PC-9 (cell line): ENCODE results near the gene CADM1. TPM values are rescaled to one million over a fixed set of nuclear protein-coding genes. Genes with fewer than 3 reads are reported as not detected.

Experiments
- BruUV-seq: library from RNA; stranded (reverse); fragments of 400-500 nt; replicated peaks from 2 replicates; lab custom pipeline; 2021; lab: Mats Ljungman, UMichigan
- CTCF ChIA-PET: fragments of 300-600 bp; sonication (Branson Sonifier 250); formaldehyde crosslinking; loops from one replicate; lab custom pipeline; 2022; ENCODE audit warnings: antibody characterized with exemption; lab: Charles Lee
- POLR2A ChIA-PET: fragments of 300-600 bp; sonication (Branson Sonifier 250); formaldehyde crosslinking; loops from one replicate; lab custom pipeline; 2022; ENCODE audit warnings: antibody characterized with exemption; ENCODE audit not compliant: unreplicated experiment; lab: Charles Lee
- DNase-seq, 2 experiments: peaks; one replicate each; pipeline versions ENCODE4 v3.0.0 to v3.0.0-alpha.2; 2015 to 2022; ENCODE audit warnings: mixed read lengths in 1 of 2
- H2AFZ ChIP-seq: fragments of 200-600 bp; sonication (generic); 2 replicates; pipeline ENCODE4 v1.8.1; 2017; ENCODE audit warnings: antibody characterized with exemption
- H3F3A ChIP-seq: fragments of 200-600 bp; sonication (generic); 2 replicates; pipeline ENCODE4 v1.8.1; 2017; ENCODE audit warnings: antibody characterized with exemption, mild to moderate bottlenecking, low read depth; ENCODE audit not compliant: insufficient read depth
- H3K27ac ChIP-seq: fragments of 200-600 bp; sonication (generic); 2 replicates; pipeline ENCODE4 v1.6.1; 2016; ENCODE audit warnings: mixed run types
- H3K27me3 ChIP-seq: fragments of 200-600 bp; sonication (generic); 2 replicates; pipeline ENCODE4 v1.6.1; 2016; ENCODE audit warnings: low read depth, mixed run types; ENCODE audit not compliant: insufficient read depth
- H3K36me3 ChIP-seq: fragments of 200-600 bp; sonication (generic); 2 replicates; pipeline ENCODE4 v1.6.1; 2016; ENCODE audit warnings: low read depth, mixed run types
- H3K4me1 ChIP-seq: fragments of 200-600 bp; sonication (generic); replicated peaks from 2 replicates; pipeline ENCODE4 v1.6.1; 2016; ENCODE audit warnings: mixed run types; ENCODE audit not compliant: insufficient read depth
- H3K4me2 ChIP-seq: fragments of 200-600 bp; sonication (generic); 2 replicates; pipeline ENCODE4 v1.6.1; 2017; ENCODE audit warnings: mixed run types
- H3K4me3 ChIP-seq: fragments of 200-600 bp; sonication (generic); 2 replicates; pipeline ENCODE4 v1.6.1; 2016; ENCODE audit warnings: mixed run types
- H3K79me2 ChIP-seq: fragments of 200-600 bp; sonication (generic); 2 replicates; pipeline ENCODE4 v1.6.1; 2017; ENCODE audit warnings: low read depth, mixed run types
- H3K9me2 ChIP-seq: fragments of 200-600 bp; sonication (generic); 2 replicates; pipeline ENCODE4 v1.8.1; 2017; ENCODE audit warnings: mild to moderate bottlenecking; ENCODE audit not compliant: insufficient read depth
- H3K9me3 ChIP-seq: fragments of 200-600 bp; sonication (generic); 2 replicates; pipeline ENCODE4 v1.8.1; 2016; ENCODE audit warnings: low read depth; ENCODE audit not compliant: insufficient read depth
- H4K20me1 ChIP-seq: fragments of 200-600 bp; sonication (generic); 2 replicates; pipeline ENCODE4 v1.8.1; 2017; ENCODE audit not compliant: insufficient read depth
- CTCF ChIP-seq: fragments of 200-600 bp; sonication (generic); conservative IDR thresholded peaks from 2 replicates; pipeline ENCODE4 v1.6.1; 2017; ENCODE audit warnings: mixed run types, antibody characterized with exemption, mild to moderate bottlenecking, moderate library complexity
- EZH2 ChIP-seq: fragments of 200-600 bp; sonication (generic); IDR thresholded peaks from 2 replicates; pipeline ENCODE4 v1.8.0; 2017; ENCODE audit warnings: antibody characterized with exemption, low read depth
- intact Hi-C: fragments of 100-400 bp; cut with micrococcal nuclease; formaldehyde crosslinking; loops from one replicate; pipeline ENCODE4 v1.10.0; 2022; ENCODE audit not compliant: unreplicated experiment
- total RNA-seq: library from RNA; stranded (reverse); gene quantifications from 2 replicates; pipeline ENCODE4 v1.2.3, GENCODE V29; 2021

Gene CADM1
- total RNA-seq, 1 experiment from 2014 or later = not detected

GRCh38 chr11:115155978-115156377 is 348.2 kb downstream of the CADM1 start:
- ChIA-PET CTCF (no interaction called here), POLR2A (no interaction called here)
- H3K27me3 ChIP-seq = peaks cover 54% of the 10 kb centered on the region
- DNase-seq = no peak
- no peak overlapping the region for H2AFZ ChIP-seq
- H3K4me2 ChIP-seq = no peak overlapping the region
- no peaks in the 10 kb centered on the region for H3K9me2 ChIP-seq
- intact Hi-C loops = no loop called here
- H3K36me3 ChIP-seq = no peaks in the 10 kb centered on the region
- TF ChIP-seq EZH2 (no peak), CTCF (no peak)
- 0 out of 2 replicates have a peak, but pooled peaks cover 1% of the 10 kb centered on the region for H4K20me1 ChIP-seq
- no TSS peak for BruUV-seq
- no peaks in the 10 kb centered on the region for H3K9me3 ChIP-seq
- H3K4me3 ChIP-seq = no peak overlapping the region
- no peaks in the 10 kb centered on the region for H3F3A ChIP-seq
- H3K4me1 ChIP-seq = no peaks in the 10 kb centered on the region
- no peaks in the 10 kb centered on the region for H3K79me2 ChIP-seq
- no peak overlapping the region for H3K27ac ChIP-seq

- intact Hi-C loops = no loop called here
- ChIA-PET POLR2A (no interaction called here), CTCF (no interaction called here)
- no TSS peak for BruUV-seq
- DNase-seq = no peak
- Histone ChIP-seq H2AFZ (no peak overlapping the region), H3K9me3 (no peaks in the 10 kb centered on the region), H3K4me3 (no peak overlapping the region), H3F3A (no peaks in the 10 kb centered on the region), H3K79me2 (no peaks in the 10 kb centered on the region), H3K27ac (no peak overlapping the region), H4K20me1 (no peaks in the 10 kb centered on the region), H3K4me2 (no peak overlapping the region), H3K9me2 (no peaks in the 10 kb centered on the region), H3K4me1 (no peaks in the 10 kb centered on the region), H3K36me3 (no peaks in the 10 kb centered on the region), H3K27me3 (peaks cover 47% of the 10 kb centered on the region)
- no peak for TF ChIP-seq CTCF
- no peak for TF ChIP-seq EZH2
These were observed 348.9 kb downstream of the CADM1 start for GRCh38 chr11:115155320-115155719.

GRCh38 chr11:115154355-115154736 is 349.9 kb downstream of the CADM1 start:
- TF ChIP-seq EZH2 (no peak), CTCF (no peak)
- Histone ChIP-seq H2AFZ (no peak overlapping the region), H4K20me1 (no peaks in the 10 kb centered on the region), H3K4me3 (no peak overlapping the region), H3K27me3 (peaks cover 42% of the 10 kb centered on the region), H3K27ac (no peak overlapping the region), H3K79me2 (no peaks in the 10 kb centered on the region), H3K36me3 (no peaks in the 10 kb centered on the region), H3K9me3 (no peaks in the 10 kb centered on the region), H3K4me1 (no peaks in the 10 kb centered on the region), H3K9me2 (no peaks in the 10 kb centered on the region), H3K4me2 (no peak overlapping the region), H3F3A (no peaks in the 10 kb centered on the region)
- no peak for DNase-seq
- POLR2A ChIA-PET = no interaction called here
- CTCF ChIA-PET = no interaction called here
- intact Hi-C loops = no loop called here
- no TSS peak for BruUV-seq
